Ovary (tissue), 3 donors: ENCODE measurements around the gene ITPR1.

ENCODE experiments used
- CTCF ChIP-seq, 3 donors: fragments of 450-650 bp in 2 of 3; fragments of 200-600 bp in 1 of 3; IDR thresholded peaks; one replicate each; pipeline versions ENCODE4 v1.5.1 to v1.8.0; 2016 to 2022; ENCODE audit warnings: antibody characterized with exemption in 3 of 3, mild to moderate bottlenecking in 1 of 3
- POLR2A ChIP-seq: fragments of 450-650 bp; IDR thresholded peaks from one replicate; pipeline ENCODE4 v1.6.1; 2017; ENCODE audit warnings: antibody characterized with exemption, mild to moderate bottlenecking, moderate library complexity
- donor health status: DM: no; HTN: no; CAD: no.

- TF ChIP-seq CTCF (IDR thresholded peaks at IDR 0.05) (no peak), POLR2A (no peak)
These were observed 401.9 kb downstream of the ITPR1 start for GRCh38 chr3:4894891-4895530.
